Activated CD4-positive, alpha-beta T cell treated with anti-CD3 and anti-CD28 coated beads for 36 hours (primary cell): ENCODE measurements around the gene ARHGAP9. TPM values are rescaled to one million over a fixed set of nuclear protein-coding genes. Genes with fewer than 3 reads are reported as not detected.
"Not testable (repeated sequence)": the region's sequence is repeated elsewhere in the genome, so short reads cannot be mapped to it uniquely, and the experiment has no call there.

Experiments used
- ATAC-seq: fragments of 200-7000 bp; cut with Tn5 transposase; one replicate; pipeline ENCODE4 v1.10.0; 2021; ENCODE audit warnings: mild to moderate bottlenecking, moderate library complexity
- CTCF ChIA-PET: fragments of 350-600 bp; sonication (Branson Sonifier 250); formaldehyde crosslinking; loops from one replicate; lab custom pipeline; 2021; ENCODE audit warnings: antibody characterized with exemption; lab: Charles Lee
- POLR2A ChIA-PET: fragments of 350-600 bp; sonication (Branson Sonifier 250); formaldehyde crosslinking; loops from one replicate; lab custom pipeline; 2021; ENCODE audit warnings: antibody characterized with exemption, inconsistent platforms; lab: Charles Lee
- DNase-seq: peaks from one replicate; pipeline ENCODE4 v3.0.0-alpha.2; 2020
- H3K27ac Mint-ChIP-seq: one replicate; pipeline ENCODE4 v1.8.0; 2021; ENCODE audit warnings: mixed read lengths
- H3K27me3 Mint-ChIP-seq: one replicate; pipeline ENCODE4 v1.8.0; 2021; ENCODE audit warnings: mixed read lengths
- H3K36me3 Mint-ChIP-seq: one replicate; pipeline ENCODE4 v1.8.0; 2021; ENCODE audit warnings: low read depth, mixed read lengths
- H3K4me1 Mint-ChIP-seq: one replicate; pipeline ENCODE4 v1.8.0; 2021; ENCODE audit warnings: mixed read lengths
- H3K4me3 Mint-ChIP-seq: one replicate; pipeline ENCODE4 v1.8.0; 2021; ENCODE audit warnings: mild to moderate bottlenecking, moderate library complexity, mixed read lengths
- H3K9me3 Mint-ChIP-seq: one replicate; pipeline ENCODE4 v1.8.0; 2021; ENCODE audit warnings: low read depth, mixed read lengths
- intact Hi-C, 2 experiments: fragments of 100-400 bp; cut with DNase I in 1 of 2; cut with micrococcal nuclease in 1 of 2; formaldehyde crosslinking; loops; one replicate each; pipeline versions ENCODE4 v1.14.2 to v1.15.1; 2022 to 2024; cut with DNase I, micrococcal nuclease
- total RNA-seq, 2 experiments: library from RNA; stranded (reverse); gene quantifications; one replicate each; pipeline ENCODE4 v1.2.3, GENCODE V29; 2021

ARHGAP9 gene
- total RNA-seq, 2 experiments from 2014 or later: 77.7 to 101 TPM

DNA sequence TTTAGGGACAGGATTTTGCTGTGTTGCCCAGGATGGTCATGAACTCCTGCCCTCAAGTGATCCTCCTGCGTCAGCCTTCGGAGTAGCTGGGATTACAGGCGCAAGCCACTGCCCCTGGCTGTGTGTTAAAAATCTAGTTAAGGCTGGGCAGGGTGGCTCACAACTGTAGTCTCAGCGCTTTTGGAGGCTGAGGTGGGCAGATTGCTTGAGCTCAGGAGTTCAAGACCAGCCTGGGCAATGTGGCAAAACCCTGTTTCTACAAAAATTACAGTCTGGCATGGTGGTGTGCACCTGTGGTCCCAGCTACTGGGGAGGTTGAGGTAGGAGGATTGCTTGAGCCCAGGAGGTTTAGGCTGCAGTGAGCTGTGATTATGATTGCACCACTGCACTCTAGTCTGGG lies 31.5 kb upstream of the ARHGAP9 start:
- POLR2A ChIA-PET: interaction anchor here (0.6 kb wide), 1 partner anchor 759 kb away, joined by 5 read pairs; the partner anchor contains the start of gene PRIM1

DNA sequence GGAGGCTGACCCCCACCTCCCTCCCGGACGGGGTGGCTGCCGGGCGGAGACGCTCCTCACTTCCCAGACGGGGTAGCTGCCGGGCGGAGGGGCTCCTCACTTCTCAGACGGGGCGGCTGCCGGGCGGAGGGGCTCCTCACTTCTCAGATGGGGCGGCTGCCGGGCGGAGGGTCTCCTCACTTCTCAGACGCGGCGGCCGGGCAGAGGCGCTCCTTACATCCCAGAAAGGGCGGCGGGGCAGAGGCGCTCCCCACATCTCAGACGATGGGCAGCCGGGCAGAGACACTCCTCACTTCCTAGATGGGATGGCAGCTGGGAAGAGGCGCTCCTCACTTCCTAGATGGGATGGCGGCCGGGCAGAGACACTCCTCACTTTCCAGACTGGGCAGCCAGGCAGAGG lies 28.1 kb upstream of the ARHGAP9 start:
- DNase-seq, ATAC-seq, H3K4me1 Mint-ChIP-seq, POLR2A ChIA-PET, H3K27me3 Mint-ChIP-seq, H3K4me3 Mint-ChIP-seq, H3K27ac Mint-ChIP-seq, CTCF ChIA-PET, H3K9me3 Mint-ChIP-seq, intact Hi-C loops: not testable (repeated sequence)
- peaks cover 62% of the 10 kb centered on the region for H3K36me3 Mint-ChIP-seq

More for the DNA sequence above, 31.5 kb upstream of the ARHGAP9 start:
- CTCF ChIA-PET: interaction anchor here (1.2 to 1.7 kb wide), 2 partner anchors 11 to 20 kb away, joined by 3 to 6 read pairs; no protein-coding TSS in a partner anchor
- H3K4me1 Mint-ChIP-seq: no peaks in the 10 kb centered on the region
- intact Hi-C loops: no loop called here
- H3K4me3 Mint-ChIP-seq: no peak overlapping the region
- DNase-seq (no peak), ATAC-seq (no peak)
- H3K27me3 Mint-ChIP-seq: no peaks in the 10 kb centered on the region
- peaks cover 55% of the 10 kb centered on the region for H3K36me3 Mint-ChIP-seq
- no peak overlapping the region for H3K27ac Mint-ChIP-seq
- no peaks in the 10 kb centered on the region for H3K9me3 Mint-ChIP-seq

DNA sequence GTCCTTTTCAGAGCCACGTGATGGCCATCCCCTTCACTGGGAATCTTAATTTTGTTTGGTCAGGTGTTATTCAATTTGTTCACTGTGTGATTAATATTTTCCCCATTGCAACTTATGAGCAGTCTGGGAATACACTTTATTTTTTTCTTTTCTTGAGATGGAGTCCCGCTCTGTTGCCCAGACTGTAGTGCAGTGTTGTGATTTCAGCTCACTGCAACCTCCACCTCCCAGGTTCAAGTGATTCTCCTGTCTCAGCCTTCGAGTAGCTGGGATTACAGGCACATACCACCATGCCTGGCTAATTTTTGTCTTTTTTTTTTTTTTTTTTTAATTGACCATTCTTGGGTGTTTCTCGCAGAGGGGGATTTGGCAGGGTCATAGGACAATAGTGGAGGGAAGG lies 26.9 kb upstream of the ARHGAP9 start:
- CTCF ChIA-PET: interaction anchor here (0.8 kb wide), 1 partner anchor 15 kb away, joined by 3 read pairs; no protein-coding TSS in a partner anchor
- H3K9me3 Mint-ChIP-seq, intact Hi-C loops, H3K4me3 Mint-ChIP-seq, H3K27ac Mint-ChIP-seq, H3K27me3 Mint-ChIP-seq, ATAC-seq, DNase-seq, H3K4me1 Mint-ChIP-seq: not testable (repeated sequence)
- POLR2A ChIA-PET: interaction anchor here (0.6 kb wide), 1 partner anchor 106 kb away, joined by 8 read pairs; no protein-coding TSS in a partner anchor
- peaks cover 62% of the 10 kb centered on the region for H3K36me3 Mint-ChIP-seq

DNA sequence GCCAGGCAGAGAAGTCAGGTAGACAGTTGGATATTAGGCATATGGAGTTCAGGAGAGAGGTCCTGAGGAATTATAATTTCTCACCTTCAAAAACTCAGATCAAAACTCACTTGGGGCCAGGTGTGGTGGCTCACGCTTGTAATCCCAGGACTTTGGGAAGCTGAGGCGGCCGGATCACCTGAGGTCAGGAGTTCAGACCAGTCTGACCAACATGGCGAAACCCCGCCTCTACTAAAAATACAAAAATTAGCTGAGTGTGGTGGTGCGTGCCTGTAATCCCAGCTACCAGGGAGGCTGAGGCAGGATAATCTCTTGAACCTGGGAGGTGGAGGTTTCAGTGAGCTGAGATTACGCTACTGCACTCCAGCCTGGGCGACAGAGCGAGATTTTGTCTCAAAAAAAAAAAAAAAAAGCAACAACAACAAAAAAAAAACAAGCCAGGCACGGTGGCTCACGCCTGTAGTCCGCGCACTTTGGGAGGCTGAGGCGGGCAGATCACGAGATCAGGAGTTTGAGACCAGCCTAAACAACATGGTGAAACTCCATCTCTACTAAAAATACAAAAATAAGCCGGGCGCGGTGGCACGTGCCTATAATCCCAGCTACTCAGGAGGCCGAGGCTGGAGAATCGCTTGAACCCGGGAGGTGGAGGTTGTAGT lies 22.8 kb upstream of the ARHGAP9 start:
- peaks cover 80% of the 10 kb centered on the region for H3K36me3 Mint-ChIP-seq
- H3K9me3 Mint-ChIP-seq, H3K27ac Mint-ChIP-seq, DNase-seq, H3K27me3 Mint-ChIP-seq, ATAC-seq, H3K4me1 Mint-ChIP-seq, H3K4me3 Mint-ChIP-seq: not testable (repeated sequence)
- intact Hi-C loops: loop anchor here in 1 of 2 experiments (2.0 kb wide), 1 partner anchor 14 kb away; the partner anchor contains the start of gene MARS1
- ChIA-PET CTCF (interaction anchor here (0.6 to 1.1 kb wide), 4 partner anchors 10 to 121 kb away, joined by 3 to 4 read pairs (median 4); no protein-coding TSS in a partner anchor), POLR2A (interaction anchor here (0.6 to 1.3 kb wide), 4 partner anchors 27 to 870 kb away, joined by 3 to 4 read pairs (median 4); no protein-coding TSS in a partner anchor)

DNA sequence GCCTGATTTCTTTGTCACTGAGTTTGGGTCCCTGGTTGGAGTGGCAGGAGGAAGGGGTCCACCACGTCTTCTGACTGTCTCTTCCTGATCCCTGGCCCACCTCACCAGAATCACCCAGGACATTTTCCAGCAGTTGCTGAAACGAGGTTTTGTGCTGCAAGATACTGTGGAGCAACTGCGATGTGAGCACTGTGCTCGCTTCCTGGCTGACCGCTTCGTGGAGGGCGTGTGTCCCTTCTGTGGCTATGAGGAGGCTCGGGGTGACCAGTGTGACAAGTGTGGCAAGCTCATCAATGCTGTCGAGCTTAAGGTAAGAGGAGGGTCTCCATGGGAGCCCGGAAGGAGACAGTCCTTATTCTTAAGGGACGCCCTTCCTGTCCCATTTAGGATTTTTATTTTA lies 20.5 kb upstream of the ARHGAP9 start:
- CTCF ChIA-PET: interaction anchor here (0.5 to 1.2 kb wide), 3 partner anchors 11 to 683 kb away, joined by 3 read pairs; no protein-coding TSS in a partner anchor
- Mint-ChIP-seq H3K4me1 (peaks cover 9% of the 10 kb centered on the region), H3K4me3 (no peak overlapping the region), H3K27ac (no peak overlapping the region), H3K9me3 (peaks cover 2% of the 10 kb centered on the region), H3K27me3 (no peaks in the 10 kb centered on the region), H3K36me3 (peaks cover 88% of the 10 kb centered on the region)
- intact Hi-C loops: no loop called here
- POLR2A ChIA-PET: interaction anchor here (0.6 kb wide), 1 partner anchor 20 kb away, joined by 3 read pairs; the partner anchor contains the start of gene DDIT3
- ATAC-seq (no peak), DNase-seq (no peak)

DNA sequence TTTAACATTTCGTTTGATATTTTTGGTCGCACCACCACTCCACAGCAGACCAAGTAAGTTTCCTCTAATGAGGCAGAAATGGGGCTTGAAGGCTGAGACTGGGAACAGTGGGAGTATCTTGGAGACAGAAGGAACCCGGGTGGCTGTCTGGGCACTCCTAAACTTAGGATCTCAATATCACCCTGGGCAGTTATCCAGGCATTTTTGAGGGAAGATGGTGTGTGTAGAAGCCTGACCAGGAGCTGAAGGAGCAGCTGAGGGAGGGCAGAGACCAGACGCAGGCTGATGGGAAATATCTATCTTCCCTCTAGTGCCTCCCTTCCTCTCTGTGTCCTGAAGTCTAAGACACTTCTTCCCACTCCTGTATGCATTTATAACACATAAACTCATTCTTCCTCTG lies 18.9 kb upstream of the ARHGAP9 start:
- no peaks in the 10 kb centered on the region for H3K27me3 Mint-ChIP-seq
- DNase-seq: no peak
- H3K27ac Mint-ChIP-seq: no peak overlapping the region
- no peak overlapping the region for H3K4me3 Mint-ChIP-seq
- CTCF ChIA-PET: no interaction called here
- H3K36me3 Mint-ChIP-seq: peaks cover 76% of the 10 kb centered on the region
- peaks cover 2% of the 10 kb centered on the region for H3K9me3 Mint-ChIP-seq
- POLR2A ChIA-PET: no interaction called here
- ATAC-seq: no peak
- H3K4me1 Mint-ChIP-seq: peaks cover 9% of the 10 kb centered on the region
- intact Hi-C loops: no loop called here

DNA sequence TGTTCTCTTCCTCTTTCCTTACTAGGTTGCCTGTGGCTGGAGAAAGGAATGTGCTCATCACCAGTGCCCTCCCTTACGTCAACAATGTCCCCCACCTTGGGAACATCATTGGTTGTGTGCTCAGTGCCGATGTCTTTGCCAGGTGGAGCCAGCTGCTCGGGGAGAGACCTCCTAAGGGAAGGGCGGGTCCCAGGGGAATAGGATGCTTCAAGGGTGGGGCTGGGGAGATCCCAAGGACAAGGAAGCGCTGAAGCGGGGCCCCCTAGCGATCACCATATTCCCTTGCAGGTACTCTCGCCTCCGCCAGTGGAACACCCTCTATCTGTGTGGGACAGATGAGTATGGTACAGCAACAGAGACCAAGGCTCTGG lies 18.5 kb upstream of the ARHGAP9 start:
- Mint-ChIP-seq H3K27me3 (no peaks in the 10 kb centered on the region), H3K9me3 (peaks cover 2% of the 10 kb centered on the region), H3K27ac (no peak overlapping the region), H3K4me1 (peaks cover 9% of the 10 kb centered on the region), H3K36me3 (peaks cover 72% of the 10 kb centered on the region), H3K4me3 (no peak overlapping the region)
- ChIA-PET POLR2A (no interaction called here), CTCF (no interaction called here)
- intact Hi-C loops: no loop called here
- ATAC-seq (no peak), DNase-seq (no peak)

DNA sequence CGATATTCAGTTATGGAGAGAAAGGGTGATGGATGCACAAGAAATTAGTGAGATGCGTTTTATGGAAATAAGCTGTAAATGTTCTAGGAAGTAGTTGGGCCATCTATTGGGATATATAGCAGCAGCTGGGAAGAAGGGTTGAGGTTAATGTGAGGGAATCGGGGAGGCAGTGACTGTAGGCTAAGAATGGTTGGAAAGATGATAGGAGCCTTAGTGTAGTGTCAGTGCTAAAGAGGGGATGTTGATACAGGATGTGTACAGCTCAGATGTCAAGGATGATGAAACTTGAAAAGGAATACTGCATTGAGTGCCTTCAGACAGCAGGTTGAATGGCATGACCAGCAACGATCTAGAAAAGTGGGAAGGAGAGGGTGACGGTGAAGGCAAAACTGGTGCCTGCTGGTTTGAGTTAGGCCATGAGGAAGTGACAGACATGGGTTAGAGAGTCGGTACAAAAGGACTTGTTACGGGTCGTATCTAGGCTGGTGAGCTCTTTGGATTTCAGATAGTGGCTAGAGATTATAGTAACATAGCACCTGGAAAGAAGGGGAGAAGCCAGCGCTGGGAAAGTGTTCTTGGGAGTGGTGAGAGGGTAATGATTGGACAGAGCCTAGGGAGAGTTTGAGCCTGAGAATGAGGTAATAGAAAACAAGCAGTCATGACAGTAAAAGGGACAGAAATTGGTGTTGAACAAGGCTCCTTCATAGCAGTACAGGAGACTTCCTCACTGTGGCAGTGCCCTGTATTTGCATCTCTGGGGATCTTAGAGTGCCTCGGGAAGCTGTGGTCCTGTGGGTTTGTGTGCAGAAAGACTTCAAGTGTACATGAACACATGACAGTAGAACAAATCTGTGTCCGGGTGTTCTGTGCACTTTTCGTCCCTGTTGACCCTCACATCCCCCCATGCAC lies 17.8 kb upstream of the ARHGAP9 start:
- Mint-ChIP-seq H3K4me3 (no peak overlapping the region), H3K36me3 (peaks cover 71% of the 10 kb centered on the region), H3K9me3 (peaks cover 2% of the 10 kb centered on the region), H3K27me3 (no peaks in the 10 kb centered on the region), H3K27ac (peak overlapping the region; percentile 38), H3K4me1 (peaks cover 11% of the 10 kb centered on the region)
- DNase-seq (no peak), ATAC-seq (no peak)
- CTCF ChIA-PET: interaction anchor here (0.6 to 1.4 kb wide), 2 partner anchors 39 to 781 kb away, joined by 3 to 5 read pairs; partner anchors contain the start of gene GLI1
- intact Hi-C loops: no loop called here
- POLR2A ChIA-PET: interaction anchor here (0.7 to 1.3 kb wide), 2 partner anchors 17 to 20 kb away, joined by 4 to 7 read pairs; no protein-coding TSS in a partner anchor

DNA sequence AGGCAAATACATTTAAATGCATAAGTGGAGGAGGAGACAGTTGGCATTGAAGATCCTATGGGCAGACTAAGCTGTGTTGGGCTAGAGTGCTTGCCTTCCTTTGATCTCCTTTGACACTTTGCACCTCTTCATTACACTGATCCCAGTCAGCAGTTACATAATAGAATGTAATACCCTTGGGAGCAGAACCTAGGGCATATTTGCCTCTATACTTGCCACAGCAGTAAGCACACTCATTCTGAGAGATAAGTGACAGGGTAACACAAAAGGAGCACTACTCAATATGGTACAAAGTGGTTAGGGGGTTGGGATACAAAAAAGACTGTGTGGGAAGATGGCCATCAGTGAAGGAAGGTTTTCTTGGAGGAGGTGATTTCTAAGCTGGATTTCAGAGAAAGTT lies 17.2 kb upstream of the ARHGAP9 start:
- ChIA-PET POLR2A (interaction anchor here (0.7 to 1.3 kb wide), 2 partner anchors 17 to 20 kb away, joined by 4 to 7 read pairs; no protein-coding TSS in a partner anchor), CTCF (interaction anchor here (1.4 kb wide), 1 partner anchor 38 kb away, joined by 5 read pairs; the partner anchor contains the start of gene GLI1)
- no peak for DNase-seq
- Mint-ChIP-seq H3K4me1 (peaks cover 11% of the 10 kb centered on the region), H3K9me3 (peaks cover 2% of the 10 kb centered on the region), H3K27me3 (no peaks in the 10 kb centered on the region), H3K4me3 (no peak overlapping the region), H3K36me3 (peaks cover 71% of the 10 kb centered on the region), H3K27ac (peak overlapping the region; percentile 38)
- ATAC-seq: peak; percentile 69
- intact Hi-C loops: no loop called here

DNA sequence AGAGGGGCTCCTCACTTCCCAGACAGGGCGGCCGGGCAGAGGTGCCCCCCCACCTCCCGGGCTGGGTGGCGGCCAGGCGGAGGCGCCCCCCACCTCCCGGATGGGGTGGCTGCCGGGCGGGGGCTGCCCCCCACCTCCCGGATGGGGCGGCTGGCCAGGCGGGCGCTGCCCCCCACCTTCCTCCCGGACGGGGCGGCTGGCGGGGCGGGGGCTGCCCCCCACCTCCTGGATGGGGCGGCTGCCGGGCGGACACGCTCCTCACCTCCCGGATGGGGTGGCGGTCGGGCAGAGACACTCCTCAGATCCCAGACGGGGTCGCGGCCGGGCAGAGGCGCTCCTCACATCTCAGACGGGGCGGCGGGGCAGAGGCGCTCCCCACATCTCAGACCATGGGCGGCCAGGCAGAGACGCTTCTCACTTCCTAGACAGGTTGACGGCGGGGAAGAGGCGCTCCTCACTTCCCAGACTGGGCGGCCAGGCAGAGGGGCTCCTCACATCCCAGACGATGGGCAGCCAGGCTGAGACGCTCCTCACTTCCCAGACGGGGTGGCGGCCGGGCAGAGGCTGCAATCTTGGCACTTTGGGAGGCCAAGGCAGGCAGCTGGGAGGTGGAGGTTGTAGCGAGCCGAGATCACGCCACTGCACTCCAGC lies 15.5 kb upstream of the ARHGAP9 start:
- CTCF ChIA-PET, ATAC-seq, DNase-seq, POLR2A ChIA-PET, H3K9me3 Mint-ChIP-seq, H3K27me3 Mint-ChIP-seq, intact Hi-C loops, H3K4me3 Mint-ChIP-seq, H3K27ac Mint-ChIP-seq: not testable (repeated sequence)
- peaks cover 17% of the 10 kb centered on the region for H3K4me1 Mint-ChIP-seq
- H3K36me3 Mint-ChIP-seq: peaks cover 70% of the 10 kb centered on the region
